H9 (cell line): ENCODE results near the gene ARID2. TPM values are rescaled to one million over a fixed set of nuclear protein-coding genes. Genes with fewer than 3 reads are reported as not detected.
A peak's percentile ranks its signal among the peaks of the same experiment; 100 is the strongest.

Experiments
- DNase-seq: peaks from one replicate; pipeline ENCODE4 v3.0.0-alpha.2; 2017
- H2AFZ ChIP-seq: one replicate; pipeline ENCODE4 v1.6.1; 2013; ENCODE audit warnings: mild to moderate bottlenecking, low read length, control low read depth, moderate library complexity
- H2AK5ac ChIP-seq: 2 replicates; pipeline ENCODE4 v1.6.1; 2013; ENCODE audit warnings: low read length, control low read depth, mixed read lengths; ENCODE audit not compliant: insufficient read length
- H2BK120ac ChIP-seq: one replicate; pipeline ENCODE4 v1.6.1; 2013; ENCODE audit warnings: low read depth, mild to moderate bottlenecking, low read length, control low read depth, inconsistent platforms; ENCODE audit not compliant: poor library complexity, severe bottlenecking
- H2BK12ac ChIP-seq: 2 replicates; pipeline ENCODE4 v1.6.1; 2013; ENCODE audit warnings: low read length, control low read depth, mixed read lengths, low read depth; ENCODE audit not compliant: insufficient read length
- H2BK15ac ChIP-seq: 2 replicates; pipeline ENCODE4 v1.6.1; 2013; ENCODE audit warnings: low read depth, low read length, control low read depth
- H2BK20ac ChIP-seq: one replicate; pipeline ENCODE4 v1.6.1; 2013; ENCODE audit warnings: low read depth, mild to moderate bottlenecking, low read length, control low read depth, inconsistent platforms; ENCODE audit not compliant: poor library complexity, severe bottlenecking
- H2BK5ac ChIP-seq: 2 replicates; pipeline ENCODE4 v1.6.1; 2013; ENCODE audit warnings: low read length, control low read depth, mixed read lengths; ENCODE audit not compliant: insufficient read length
- H3K14ac ChIP-seq: 2 replicates; pipeline ENCODE4 v1.6.1; 2013; ENCODE audit warnings: low read length, control low read depth; ENCODE audit not compliant: insufficient read depth
- H3K18ac ChIP-seq: 2 replicates; pipeline ENCODE4 v1.6.1; 2013; ENCODE audit warnings: low read depth, mild to moderate bottlenecking, mixed read lengths, low read length, control low read depth; ENCODE audit not compliant: insufficient read length
- H3K23ac ChIP-seq: 2 replicates; pipeline ENCODE4 v1.6.1; 2013; ENCODE audit warnings: low read length, control low read depth, mixed read lengths, low read depth; ENCODE audit not compliant: insufficient read length
- H3K23me2 ChIP-seq: 2 replicates; pipeline ENCODE4 v1.6.1; 2013; ENCODE audit warnings: low read depth, mild to moderate bottlenecking, mixed read lengths, low read length, control low read depth; ENCODE audit not compliant: insufficient read length, poor library complexity, severe bottlenecking
- H3K27ac ChIP-seq: 2 replicates; pipeline ENCODE4 v1.5.1; 2013; ENCODE audit warnings: low read length, control low read depth, mixed read lengths, low read depth; ENCODE audit not compliant: insufficient read length
- H3K27me3 ChIP-seq: 2 replicates; pipeline ENCODE4 v1.6.1; 2013; ENCODE audit warnings: low read length, control low read depth, inconsistent platforms; ENCODE audit not compliant: insufficient read depth
- H3K4ac ChIP-seq: 2 replicates; pipeline ENCODE4 v1.6.1; 2013; ENCODE audit warnings: low read depth, mild to moderate bottlenecking, control low read depth, inconsistent platforms, low read length, moderate library complexity
- H3K4me1 ChIP-seq: 2 replicates; pipeline ENCODE4 v1.6.1; 2013; ENCODE audit warnings: low read length, control low read depth, inconsistent platforms; ENCODE audit not compliant: insufficient read depth
- H3K4me2 ChIP-seq: 2 replicates; pipeline ENCODE4 v1.6.1; 2013; ENCODE audit warnings: low read length, control low read depth, mixed read lengths; ENCODE audit not compliant: insufficient read length, insufficient read depth
- H3K56ac ChIP-seq: 2 replicates; pipeline ENCODE4 v1.6.1; 2013; ENCODE audit warnings: low read depth, mild to moderate bottlenecking, mixed read lengths, low read length, control low read depth; ENCODE audit not compliant: insufficient read length
- H3K79me1 ChIP-seq: 2 replicates; pipeline ENCODE4 v1.6.1; 2013; ENCODE audit warnings: low read depth, mild to moderate bottlenecking, moderate library complexity, low read length, control low read depth, inconsistent platforms; ENCODE audit not compliant: insufficient read depth, poor library complexity, severe bottlenecking
- H3K79me2 ChIP-seq: 2 replicates; pipeline ENCODE4 v1.6.1; 2013; ENCODE audit warnings: low read length, control low read depth, inconsistent platforms; ENCODE audit not compliant: insufficient read depth
- H3K9ac ChIP-seq: 2 replicates; pipeline ENCODE4 v1.6.1; 2013; ENCODE audit warnings: low read length, control low read depth, mixed read lengths; ENCODE audit not compliant: insufficient read length; ENCODE audit errors: extremely low read depth
- H3K9me3 ChIP-seq: one replicate; pipeline ENCODE4 v1.6.1; 2013; ENCODE audit warnings: low read depth, low read length, inconsistent platforms; ENCODE audit not compliant: control insufficient read depth
- H3T11ph ChIP-seq: one replicate; pipeline ENCODE4 v1.6.1; 2013; ENCODE audit warnings: mild to moderate bottlenecking, low read length, control low read depth, inconsistent platforms
- H4K20me1 ChIP-seq: one replicate; pipeline ENCODE4 v1.6.1; 2013; ENCODE audit not compliant: control insufficient read depth, insufficient read length, insufficient read depth
- H4K5ac ChIP-seq: 2 replicates; pipeline ENCODE4 v1.6.1; 2013; ENCODE audit warnings: low read depth, mild to moderate bottlenecking, mixed read lengths, low read length, control low read depth; ENCODE audit not compliant: insufficient read length
- H4K8ac ChIP-seq: replicated peaks from 2 replicates; pipeline ENCODE4 v1.6.1; 2013; ENCODE audit warnings: low read length, control low read depth, mixed read lengths, low read depth; ENCODE audit not compliant: insufficient read length
- H4K91ac ChIP-seq: 2 replicates; pipeline ENCODE4 v1.6.1; 2013; ENCODE audit warnings: low read depth, mild to moderate bottlenecking, moderate library complexity, mixed read lengths, low read length, control low read depth; ENCODE audit not compliant: insufficient read length
- H3K27ac Mint-ChIP-seq, 3 experiments: 2 replicates in 2 of 3; 3 replicates in 1 of 3; pipeline ENCODE4 v1.8.0; 2020 to 2021; ENCODE audit warnings: mixed read lengths in 3 of 3, mild to moderate bottlenecking in 1 of 3, moderate library complexity in 1 of 3
- H3K27me3 Mint-ChIP-seq: 2 replicates; pipeline ENCODE4 v1.8.0; 2021; ENCODE audit warnings: low read depth, mild to moderate bottlenecking, moderate library complexity, mixed read lengths
- H3K36me3 Mint-ChIP-seq, 3 experiments: 2 replicates in 2 of 3; 3 replicates in 1 of 3; pipeline ENCODE4 v1.8.0; 2020 to 2021; ENCODE audit warnings: low read depth in 3 of 3, mixed read lengths in 3 of 3; ENCODE audit not compliant: insufficient read depth in 1 of 3
- H3K4me1 Mint-ChIP-seq, 2 experiments: 2 replicates each; pipeline ENCODE4 v1.8.0; 2020; ENCODE audit warnings: mixed read lengths in 2 of 2
- H3K4me3 Mint-ChIP-seq, 2 experiments: 2 replicates in 1 of 2; 3 replicates in 1 of 2; pipeline ENCODE4 v1.8.0; 2020 to 2021; ENCODE audit warnings: mild to moderate bottlenecking in 2 of 2, mixed read lengths in 2 of 2, moderate library complexity in 1 of 2
- H3K9me3 Mint-ChIP-seq, 2 experiments: 2 replicates in 1 of 2; 3 replicates in 1 of 2; pipeline ENCODE4 v1.8.0; 2020; ENCODE audit warnings: mild to moderate bottlenecking in 2 of 2, mixed read lengths in 2 of 2, moderate library complexity in 1 of 2
- WGBS: extraction: QIAGEN DNeasy Blood & Tissue Kit; methylation state at CpG from one replicate; pipeline ENCODE4 v1.1.7; 2013; ENCODE audit warnings: missing lambda C conversion rate, low lambda C conversion rate, mixed read lengths; ENCODE audit not compliant: insufficient read length; ENCODE audit errors: extremely low coverage; 5-methylcytosine and 5-hydroxymethylcytosine counted together
- total RNA-seq: library from RNA; stranded (reverse); gene quantifications from 2 replicates; pipeline ENCODE4 v1.2.1, GENCODE V29; 2021
- TF ChIP-seq, protein P1 (sequence below): fragments of 200-600 bp; sonication (generic); conservative IDR thresholded peaks from 3 replicates; pipeline ENCODE4 v1.8.0; 2021; ENCODE audit warnings: antibody characterized with exemption, mild to moderate bottlenecking

The ARID2 gene
- total RNA-seq, 1 experiment from 2014 or later = 63.8 TPM

DNA sequence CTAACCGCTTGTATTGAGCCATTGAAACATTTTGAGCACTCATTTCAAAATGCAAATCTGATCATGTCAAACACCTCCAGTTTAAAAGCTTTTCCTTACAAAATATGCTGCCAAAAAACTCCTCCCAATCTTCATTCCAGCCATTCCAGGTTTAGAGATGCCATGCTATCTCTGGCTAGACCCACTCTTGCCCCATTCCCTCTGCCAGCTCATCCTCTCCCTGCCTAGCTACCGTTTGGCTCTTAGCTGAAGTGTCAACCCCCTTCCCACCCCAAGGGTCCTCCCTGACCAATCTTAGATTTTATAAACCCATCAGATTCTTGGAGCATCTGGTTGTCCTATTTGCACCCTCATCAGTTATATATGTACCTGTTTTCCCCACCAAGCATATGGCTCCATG, 185.9 kb downstream of the ARID2 start:
- TF ChIP-seq, protein P1, sequence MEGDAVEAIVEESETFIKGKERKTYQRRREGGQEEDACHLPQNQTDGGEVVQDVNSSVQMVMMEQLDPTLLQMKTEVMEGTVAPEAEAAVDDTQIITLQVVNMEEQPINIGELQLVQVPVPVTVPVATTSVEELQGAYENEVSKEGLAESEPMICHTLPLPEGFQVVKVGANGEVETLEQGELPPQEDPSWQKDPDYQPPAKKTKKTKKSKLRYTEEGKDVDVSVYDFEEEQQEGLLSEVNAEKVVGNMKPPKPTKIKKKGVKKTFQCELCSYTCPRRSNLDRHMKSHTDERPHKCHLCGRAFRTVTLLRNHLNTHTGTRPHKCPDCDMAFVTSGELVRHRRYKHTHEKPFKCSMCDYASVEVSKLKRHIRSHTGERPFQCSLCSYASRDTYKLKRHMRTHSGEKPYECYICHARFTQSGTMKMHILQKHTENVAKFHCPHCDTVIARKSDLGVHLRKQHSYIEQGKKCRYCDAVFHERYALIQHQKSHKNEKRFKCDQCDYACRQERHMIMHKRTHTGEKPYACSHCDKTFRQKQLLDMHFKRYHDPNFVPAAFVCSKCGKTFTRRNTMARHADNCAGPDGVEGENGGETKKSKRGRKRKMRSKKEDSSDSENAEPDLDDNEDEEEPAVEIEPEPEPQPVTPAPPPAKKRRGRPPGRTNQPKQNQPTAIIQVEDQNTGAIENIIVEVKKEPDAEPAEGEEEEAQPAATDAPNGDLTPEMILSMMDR = no peak
- H3K4ac ChIP-seq = no peak overlapping the region
- no peak overlapping the region for H3K9ac ChIP-seq
- H2BK120ac ChIP-seq = no peak overlapping the region
- DNase-seq = no peak
- H3K27ac ChIP-seq = no peak overlapping the region
- H2BK15ac ChIP-seq = no peak overlapping the region
- no peaks in the 10 kb centered on the region for H3K9me3 ChIP-seq
- H2BK20ac ChIP-seq = no peak overlapping the region
- Mint-ChIP-seq H3K36me3 (peaks cover 0 to 11% (median 0%) of the 10 kb centered on the region in 3 experiments; a peak in 3 of 7 replicates), H3K4me1 (no peaks in the 10 kb centered on the region), H3K4me3 (no peak overlapping the region), H3K27ac (peak overlapping the region in 1 of 3 experiments; percentile 69; a peak in 1 of 7 replicates), H3K9me3 (no peaks in the 10 kb centered on the region), H3K27me3 (no peaks in the 10 kb centered on the region)
- H4K91ac ChIP-seq = no peak overlapping the region
- no peak overlapping the region for H2AFZ ChIP-seq
- no peak overlapping the region for H3K56ac ChIP-seq
- H4K20me1 ChIP-seq = no peaks in the 10 kb centered on the region
- no peak overlapping the region for H4K8ac ChIP-seq
- no peak overlapping the region for H2AK5ac ChIP-seq
- H3K27me3 ChIP-seq = no peaks in the 10 kb centered on the region
- no peaks in the 10 kb centered on the region for H3K79me1 ChIP-seq
- no peak overlapping the region for H2BK12ac ChIP-seq
- whole genome bisulfite sequencing = no CpG with 5 or more reads among the region's 2 CpGs
- no peak overlapping the region for H3K14ac ChIP-seq
- H3K79me2 ChIP-seq = no peaks in the 10 kb centered on the region
- H3K4me1 ChIP-seq = no peaks in the 10 kb centered on the region
- no peak overlapping the region for H2BK5ac ChIP-seq
- H3K18ac ChIP-seq = no peak overlapping the region
- H3K4me2 ChIP-seq = no peak overlapping the region
- no peak overlapping the region for H4K5ac ChIP-seq
- H3K23me2 ChIP-seq = no peaks in the 10 kb centered on the region
- H3T11ph ChIP-seq = no peak overlapping the region
- H3K23ac ChIP-seq = no peak overlapping the region
